Activated CD4-positive, alpha-beta T cell treated with anti-CD3 and anti-CD28 coated beads, Interleukin-2, amount 10 ng/mL, durations not matched to agents 7 days and 5 days (primary cell): Measurements from ENCODE around the gene FZD2. TPM values are rescaled to one million over a fixed set of nuclear protein-coding genes. Genes with fewer than 3 reads are reported as not detected.
A peak's percentile ranks its signal among the peaks of the same experiment; 100 is the strongest.
"Not testable (repeated sequence)": the region's sequence is repeated elsewhere in the genome, so short reads cannot be mapped to it uniquely, and the experiment has no call there.

Experiments used
- CTCF ChIA-PET: fragments of 350-600 bp; sonication (Branson Sonifier 250); formaldehyde crosslinking; loops from one replicate; lab custom pipeline; 2021; ENCODE audit warnings: antibody characterized with exemption; lab: Charles Lee
- POLR2A ChIA-PET: fragments of 350-600 bp; sonication (Branson Sonifier 250); formaldehyde crosslinking; loops from one replicate; lab custom pipeline; 2021; ENCODE audit warnings: antibody characterized with exemption; lab: Charles Lee
- DNase-seq: peaks from one replicate; pipeline ENCODE4 v3.0.0-alpha.2; 2020
- H3K27ac Mint-ChIP-seq: one replicate; pipeline ENCODE4 v1.8.0; 2021; ENCODE audit warnings: mild to moderate bottlenecking, moderate library complexity, mixed read lengths
- H3K27me3 Mint-ChIP-seq: one replicate; pipeline ENCODE4 v1.8.0; 2021; ENCODE audit warnings: mixed read lengths
- H3K36me3 Mint-ChIP-seq: one replicate; pipeline ENCODE4 v1.8.0; 2021; ENCODE audit warnings: low read depth, mixed read lengths
- H3K4me1 Mint-ChIP-seq: one replicate; pipeline ENCODE4 v1.8.0; 2021; ENCODE audit warnings: mixed read lengths
- H3K4me3 Mint-ChIP-seq: one replicate; pipeline ENCODE4 v1.8.0; 2021; ENCODE audit warnings: mild to moderate bottlenecking, moderate library complexity, mixed read lengths
- H3K9me3 Mint-ChIP-seq: one replicate; pipeline ENCODE4 v1.8.0; 2021; ENCODE audit warnings: mixed read lengths
- total RNA-seq, 2 experiments: library from RNA; stranded (reverse); gene quantifications; one replicate each; pipeline ENCODE4 v1.2.3, GENCODE V29; 2021

Gene FZD2
- total RNA-seq: under 1 TPM in 1 of 2 experiments, not detected in 1; 0.15 TPM

DNA sequence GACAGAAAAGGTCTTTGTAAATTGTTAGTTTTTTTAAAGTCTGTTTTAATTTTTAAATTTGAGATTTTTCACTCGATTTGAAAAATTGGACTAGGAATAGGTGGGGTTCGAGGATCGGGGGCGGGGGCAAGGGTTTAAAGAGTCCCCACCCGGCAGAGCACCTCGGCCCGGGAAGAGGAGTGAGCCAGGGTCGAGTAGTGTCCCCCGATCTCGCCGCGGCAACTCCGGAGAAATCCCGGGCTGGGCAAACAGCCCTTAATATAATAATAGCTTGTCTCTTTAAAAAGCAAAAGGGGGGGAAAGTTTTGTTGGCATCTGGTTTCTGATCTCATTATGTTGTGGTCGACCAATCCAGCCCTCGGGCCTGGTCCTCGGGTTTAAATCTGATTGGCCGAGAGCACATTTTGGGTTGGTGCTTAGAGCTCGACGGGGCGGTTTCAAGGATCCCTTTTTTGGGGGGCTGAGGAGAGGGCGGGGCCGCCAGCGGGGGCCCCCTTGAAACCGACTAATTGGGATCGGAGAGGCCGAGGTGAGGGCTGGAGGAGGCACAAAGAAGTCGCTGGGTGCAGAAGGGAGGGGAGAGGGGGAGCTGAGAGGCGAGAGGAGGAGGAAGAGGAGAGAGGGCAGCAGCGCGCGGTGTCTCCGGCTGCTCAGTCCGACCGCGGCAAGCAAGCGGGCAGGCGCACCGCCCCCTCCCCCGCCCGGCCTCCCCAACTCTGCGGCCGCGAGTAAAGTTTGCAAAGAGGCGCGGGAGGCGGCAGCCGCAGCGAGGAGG, at the start of gene FZD2:
TSS of gene FZD2 (plus strand) at position 653 of the 775 bp plus-strand sequence. CDS start 205 bp downstream, outside the sequence.
- ChIA-PET POLR2A (interaction anchor here (0.6 to 0.7 kb wide), 2 partner anchors 126 to 284 kb away, joined by 3 to 7 read pairs; no protein-coding TSS in a partner anchor), CTCF (interaction anchor here (0.9 to 1.5 kb wide), 4 partner anchors 10 to 34 kb away, joined by 3 to 5 read pairs (median 4); no protein-coding TSS in a partner anchor)
- H3K9me3 Mint-ChIP-seq: no peaks in the 10 kb centered on the region
- H3K4me1 Mint-ChIP-seq: peaks cover 26% of the 10 kb centered on the region
- peak; percentile 48 for DNase-seq
- H3K4me3 Mint-ChIP-seq: peak within 1 kb of the TSS; percentile 78
- peaks cover 74% of the 10 kb centered on the region for H3K27me3 Mint-ChIP-seq
- H3K27ac Mint-ChIP-seq: peak within 1 kb of the TSS; percentile 71
- peaks cover 4% of the 10 kb centered on the region for H3K36me3 Mint-ChIP-seq

DNA sequence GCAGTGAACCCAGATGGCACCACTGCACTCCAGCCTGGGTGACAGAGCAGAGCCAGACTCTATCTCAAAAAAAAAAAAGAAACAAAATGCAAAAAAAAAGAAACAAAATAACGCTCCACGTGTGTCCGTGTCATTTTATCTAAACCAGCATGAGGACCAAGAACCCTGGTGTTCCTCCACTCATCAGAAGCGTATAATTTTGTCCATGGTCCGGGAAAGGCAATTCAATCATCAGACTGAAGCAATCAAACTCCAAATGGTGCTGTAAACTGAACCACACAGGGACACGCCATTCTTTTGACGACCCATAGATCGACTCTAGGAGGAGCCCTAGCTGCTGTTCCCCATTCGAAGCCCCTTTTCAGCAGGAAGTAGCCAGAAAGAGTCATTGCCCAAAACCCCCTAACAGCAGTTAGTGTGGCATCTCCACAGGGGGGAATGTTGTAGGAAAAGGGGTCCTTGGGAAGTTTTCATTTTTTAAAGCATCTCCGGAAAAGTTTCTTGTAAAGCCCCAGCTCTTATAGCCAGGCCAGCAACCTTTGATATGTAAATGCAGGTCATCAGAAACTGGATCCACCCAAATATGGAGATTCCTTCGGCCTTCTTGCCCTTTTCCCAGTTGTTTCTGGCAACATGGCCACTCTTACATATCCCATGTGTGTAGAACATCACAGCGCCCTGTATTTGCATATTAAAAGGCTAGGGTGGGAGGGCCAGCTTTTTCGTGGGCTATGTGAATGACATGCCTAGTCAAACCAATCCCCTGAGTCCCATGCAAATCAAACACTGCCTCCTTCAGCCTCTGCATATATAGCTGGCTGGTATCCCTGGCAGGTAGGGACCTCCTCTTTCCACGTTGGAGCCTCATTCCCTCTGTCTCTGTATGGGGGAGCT, 45.8 kb upstream of the FZD2 start:
- H3K36me3 Mint-ChIP-seq, DNase-seq, POLR2A ChIA-PET, H3K4me1 Mint-ChIP-seq, H3K27me3 Mint-ChIP-seq, H3K27ac Mint-ChIP-seq, H3K9me3 Mint-ChIP-seq, H3K4me3 Mint-ChIP-seq: not testable (repeated sequence)
- CTCF ChIA-PET: interaction anchor here (0.6 to 1.2 kb wide), 2 partner anchors 14 to 992 kb away, joined by 3 read pairs; no protein-coding TSS in a partner anchor

DNA sequence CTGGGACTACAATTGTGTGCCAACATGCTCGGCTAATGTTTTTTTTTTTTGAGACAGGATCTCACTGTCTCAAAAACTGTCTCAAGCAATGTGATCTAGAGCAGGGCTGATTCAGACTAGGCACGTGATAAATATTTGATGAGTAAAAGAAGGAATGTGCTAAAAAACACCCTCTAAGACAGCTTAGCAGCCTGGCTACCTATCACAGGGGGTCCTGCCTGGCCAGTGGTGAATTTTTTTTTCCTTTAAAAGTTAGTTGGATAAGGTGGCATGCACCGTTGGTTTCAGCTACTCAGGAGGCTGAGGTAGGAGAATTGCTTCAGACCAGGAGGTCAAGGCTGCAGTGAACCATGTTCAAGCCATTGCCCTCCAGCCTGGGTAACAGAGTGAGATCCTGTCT, 39.3 kb upstream of the FZD2 start:
- Mint-ChIP-seq H3K9me3 (no peaks in the 10 kb centered on the region), H3K36me3 (no peaks in the 10 kb centered on the region), H3K27me3 (peaks cover 4% of the 10 kb centered on the region), H3K4me3 (no peak overlapping the region), H3K4me1 (no peaks in the 10 kb centered on the region), H3K27ac (no peak overlapping the region)
- POLR2A ChIA-PET: no interaction called here
- CTCF ChIA-PET: interaction anchor here (0.6 to 0.7 kb wide), 2 partner anchors 263 to 269 kb away, joined by 3 to 4 read pairs; no protein-coding TSS in a partner anchor
- no peak for DNase-seq

DNA sequence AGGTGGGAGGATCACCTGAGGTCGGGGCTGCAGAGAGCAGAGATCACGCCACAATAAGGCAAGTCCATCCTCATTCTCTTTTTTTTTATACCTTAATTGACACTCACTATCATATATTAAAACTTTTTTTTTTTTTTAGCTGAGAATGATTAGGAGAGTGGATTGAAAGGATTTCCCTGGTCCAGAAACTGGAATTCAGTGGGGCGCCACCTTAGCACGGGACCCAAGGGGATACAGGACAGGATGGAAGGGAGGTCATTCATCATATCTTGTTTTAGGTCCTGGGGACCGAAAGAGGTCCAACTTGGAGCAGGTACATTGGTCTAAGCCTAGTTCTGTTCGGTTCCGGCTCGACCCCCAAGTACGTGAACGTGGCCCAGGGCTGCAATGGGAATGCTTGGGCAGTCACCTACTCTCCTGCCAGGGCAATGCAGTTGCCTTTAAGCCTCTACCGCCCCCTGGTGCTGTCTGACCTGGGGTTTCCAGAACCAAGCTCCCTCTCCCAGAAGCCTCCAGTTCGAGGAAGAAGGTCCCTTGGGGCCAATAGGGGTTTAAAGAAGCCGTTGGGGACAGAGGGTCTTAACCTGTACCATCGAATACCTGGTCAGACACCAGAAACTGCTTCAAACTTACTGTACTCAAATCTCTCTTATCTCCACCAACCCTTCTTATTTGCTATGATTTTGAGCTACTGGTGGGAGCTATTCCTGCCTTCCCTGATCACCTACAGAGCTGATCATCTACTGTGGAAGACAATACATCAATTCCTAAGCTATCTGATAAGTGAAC, 34.2 kb upstream of the FZD2 start:
- ChIA-PET CTCF (interaction anchor here (0.5 to 2.0 kb wide), 14 partner anchors 11 to 571 kb away, joined by 3 to 5 read pairs (median 3); partner anchors contain the start of genes FAM171A2, FZD2 and GPATCH8), POLR2A (no interaction called here)
- H3K9me3 Mint-ChIP-seq: peaks cover 3% of the 10 kb centered on the region
- H3K36me3 Mint-ChIP-seq: no peaks in the 10 kb centered on the region
- DNase-seq: peak; percentile 58
- no peak overlapping the region for H3K27ac Mint-ChIP-seq
- H3K4me3 Mint-ChIP-seq: no peak overlapping the region
- H3K27me3 Mint-ChIP-seq: no peaks in the 10 kb centered on the region
- H3K4me1 Mint-ChIP-seq: no peaks in the 10 kb centered on the region

DNA sequence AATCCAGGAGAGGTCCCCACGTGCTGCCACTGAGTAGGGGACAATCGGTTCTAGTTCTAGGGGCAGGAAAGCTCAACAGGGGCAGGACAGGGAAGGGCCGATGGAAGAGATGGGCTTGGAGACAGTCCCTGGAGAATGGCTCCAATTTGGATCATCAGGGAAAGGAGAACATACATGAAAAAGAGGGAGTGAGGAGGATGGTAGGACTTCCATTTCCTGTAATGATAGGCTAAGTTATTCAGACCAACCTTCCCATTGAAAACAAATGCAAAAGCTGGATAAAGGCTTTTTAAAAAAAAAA, 33.7 kb upstream of the FZD2 start:
- H3K27me3 Mint-ChIP-seq: no peaks in the 10 kb centered on the region
- peaks cover 3% of the 10 kb centered on the region for H3K9me3 Mint-ChIP-seq
- H3K27ac Mint-ChIP-seq: no peak overlapping the region
- no peaks in the 10 kb centered on the region for H3K36me3 Mint-ChIP-seq
- DNase-seq: no peak
- H3K4me3 Mint-ChIP-seq: no peak overlapping the region
- ChIA-PET POLR2A (no interaction called here), CTCF (interaction anchor here (0.5 to 2.0 kb wide), 11 partner anchors 11 to 571 kb away, joined by 3 to 5 read pairs (median 3); partner anchors contain the start of genes FZD2 and GPATCH8)
- no peaks in the 10 kb centered on the region for H3K4me1 Mint-ChIP-seq

DNA sequence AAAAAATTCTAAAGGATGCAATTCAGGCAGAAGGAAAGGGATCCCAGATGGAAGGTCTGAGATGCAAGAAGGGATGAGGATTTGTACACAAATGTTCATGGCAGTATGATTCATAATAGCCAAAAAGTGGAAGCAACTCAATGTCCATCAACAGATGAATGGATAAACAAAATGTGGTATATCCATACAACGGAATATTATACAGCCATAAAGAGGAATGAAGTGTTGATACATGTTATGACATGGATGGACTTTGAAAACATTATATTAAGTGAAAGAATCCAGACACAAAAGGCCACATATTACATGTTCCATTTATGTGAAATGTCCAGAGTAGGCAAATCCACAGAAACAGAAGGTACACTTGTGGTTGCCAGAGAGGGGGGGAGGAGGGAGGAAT, 30.2 kb upstream of the FZD2 start:
- Mint-ChIP-seq H3K9me3 (peaks cover 3% of the 10 kb centered on the region), H3K27ac (no peak overlapping the region), H3K4me1 (no peaks in the 10 kb centered on the region), H3K4me3 (no peak overlapping the region), H3K27me3 (peaks cover 1% of the 10 kb centered on the region), H3K36me3 (no peaks in the 10 kb centered on the region)
- no peak for DNase-seq
- ChIA-PET CTCF (no interaction called here), POLR2A (no interaction called here)

DNA sequence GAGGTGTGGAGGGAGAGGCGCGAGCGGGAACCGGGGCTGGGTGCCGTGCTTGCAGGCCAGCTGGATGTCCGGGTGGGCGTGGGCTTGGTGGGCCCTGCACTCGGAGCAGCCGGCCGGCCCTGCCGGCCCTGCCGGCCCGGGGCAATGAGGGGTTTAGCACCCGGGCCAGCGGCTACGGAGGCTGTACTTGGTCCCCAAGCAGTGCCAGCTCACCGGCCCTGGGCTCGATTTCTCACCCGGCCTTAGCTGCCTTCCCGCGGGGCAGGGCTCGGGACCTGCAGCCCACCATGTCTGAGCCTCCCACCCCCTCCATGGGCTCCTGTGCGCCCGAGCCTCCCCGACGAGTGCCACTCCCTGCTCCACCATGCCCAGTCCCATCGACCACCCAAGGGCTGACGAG, 29.3 kb upstream of the FZD2 start:
- H3K36me3 Mint-ChIP-seq: no peaks in the 10 kb centered on the region
- peaks cover 3% of the 10 kb centered on the region for H3K9me3 Mint-ChIP-seq
- H3K4me1 Mint-ChIP-seq: no peaks in the 10 kb centered on the region
- H3K27me3 Mint-ChIP-seq: peaks cover 2% of the 10 kb centered on the region
- ChIA-PET POLR2A (no interaction called here), CTCF (interaction anchor here (0.6 kb wide), 1 partner anchor 149 kb away, joined by 3 read pairs; no protein-coding TSS in a partner anchor)
- H3K27ac Mint-ChIP-seq: no peak overlapping the region
- no peak overlapping the region for H3K4me3 Mint-ChIP-seq
- no peak for DNase-seq

DNA sequence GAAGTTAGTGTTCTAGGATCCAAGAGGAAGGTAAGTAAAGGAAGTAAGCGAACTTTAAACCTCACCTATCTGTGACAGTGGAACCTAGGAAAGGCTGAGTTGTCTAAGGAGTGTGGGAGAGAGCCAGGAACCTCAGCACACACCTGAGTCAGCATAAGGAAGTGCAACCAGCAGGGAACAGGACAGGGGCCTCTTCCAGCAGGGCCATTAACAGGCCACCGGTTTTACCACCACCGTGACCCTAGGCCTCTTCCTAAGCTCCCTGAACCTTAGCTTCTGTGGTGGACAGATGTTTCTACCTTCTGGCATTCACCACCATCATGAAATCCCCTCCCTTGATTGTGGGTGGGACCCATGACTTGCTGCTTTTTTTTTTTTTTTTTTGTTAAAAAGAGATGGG, 27.4 kb upstream of the FZD2 start:
- ChIA-PET POLR2A (no interaction called here), CTCF (interaction anchor here (0.9 kb wide), 1 partner anchor 18 kb away, joined by 3 read pairs; no protein-coding TSS in a partner anchor)
- Mint-ChIP-seq H3K27me3 (peaks cover 2% of the 10 kb centered on the region), H3K4me3 (no peak overlapping the region), H3K27ac (no peak overlapping the region), H3K9me3 (peaks cover 3% of the 10 kb centered on the region), H3K4me1 (peaks cover 7% of the 10 kb centered on the region), H3K36me3 (no peaks in the 10 kb centered on the region)
- DNase-seq: no peak

DNA sequence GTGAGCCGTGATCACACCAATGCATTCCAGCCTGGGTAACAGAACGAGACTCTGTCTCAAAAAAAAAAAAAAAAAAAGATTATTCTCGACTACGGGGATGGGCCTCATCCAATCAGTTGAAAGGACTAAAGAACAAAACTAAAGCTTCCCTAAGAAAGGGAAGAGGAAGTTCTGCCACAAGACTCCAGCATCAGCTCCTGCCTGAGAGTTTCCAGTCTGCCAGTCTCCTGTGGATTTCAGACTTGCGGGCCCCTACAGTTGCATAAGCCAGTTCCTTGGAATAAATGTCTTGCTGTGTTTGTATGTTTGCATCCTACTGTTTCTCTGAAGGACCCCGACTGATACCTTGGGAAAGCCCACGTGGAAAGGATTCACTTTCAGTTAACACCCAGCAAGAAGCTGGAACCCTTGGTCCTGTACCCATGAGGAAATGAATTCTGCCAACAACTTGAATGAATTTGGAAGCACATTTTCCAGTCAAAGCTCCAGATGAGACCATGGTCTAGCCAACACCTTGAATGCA, 26.3 kb upstream of the FZD2 start:
- POLR2A ChIA-PET: interaction anchor here (0.5 kb wide), 1 partner anchor 32 kb away, joined by 9 read pairs; no protein-coding TSS in a partner anchor
- Mint-ChIP-seq H3K4me1 (peaks cover 7% of the 10 kb centered on the region), H3K27me3 (peaks cover 2% of the 10 kb centered on the region), H3K36me3 (no peaks in the 10 kb centered on the region), H3K4me3 (no peak overlapping the region), H3K9me3 (peaks cover 3% of the 10 kb centered on the region), H3K27ac (no peak overlapping the region)
- no peak for DNase-seq
- CTCF ChIA-PET: interaction anchor here (0.6 kb wide), 1 partner anchor 284 kb away, joined by 3 read pairs; no protein-coding TSS in a partner anchor

DNA sequence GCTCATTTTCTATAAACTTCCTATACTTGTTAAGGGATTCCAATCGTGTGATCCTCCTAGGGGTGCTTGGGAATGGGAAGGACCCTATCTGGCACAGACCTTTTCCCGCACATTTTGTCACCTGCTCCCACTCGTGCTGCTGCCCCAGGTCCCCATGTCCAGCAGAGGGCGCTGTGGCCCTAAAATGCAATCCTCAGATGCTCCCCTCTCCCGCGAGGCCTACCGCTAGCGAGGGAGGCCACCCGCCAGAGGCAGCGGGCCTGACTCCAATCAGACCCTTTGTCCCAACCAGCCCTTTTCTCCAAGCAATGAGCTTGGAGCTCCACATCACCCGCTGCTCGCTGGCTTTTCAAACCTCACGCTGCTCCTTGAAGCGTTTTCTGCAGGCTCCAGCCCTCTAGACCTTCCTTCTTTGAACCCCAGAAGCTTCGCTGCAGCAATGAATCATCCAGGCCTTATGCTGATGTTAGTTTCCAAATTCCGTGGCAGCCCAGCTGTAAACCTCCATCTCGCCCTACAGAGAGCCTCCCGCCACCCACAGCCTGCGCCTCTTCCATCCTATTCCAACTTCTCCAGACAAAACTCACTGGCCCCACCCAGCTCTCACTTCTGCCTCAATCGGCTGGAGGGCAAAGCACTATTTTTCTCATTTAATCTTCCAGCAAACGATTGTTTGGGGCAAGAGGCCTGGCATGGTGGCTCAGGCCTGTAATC, 23.6 kb upstream of the FZD2 start:
- Mint-ChIP-seq H3K9me3 (no peaks in the 10 kb centered on the region), H3K27ac (no peak overlapping the region), H3K4me3 (no peak overlapping the region), H3K36me3 (no peaks in the 10 kb centered on the region), H3K4me1 (peaks cover 7% of the 10 kb centered on the region), H3K27me3 (peaks cover 2% of the 10 kb centered on the region)
- DNase-seq: peak; percentile 88
- POLR2A ChIA-PET: interaction anchor here (0.6 kb wide), 1 partner anchor 171 kb away, joined by 11 read pairs; no protein-coding TSS in a partner anchor
- CTCF ChIA-PET: interaction anchor here (0.5 to 1.7 kb wide), 10 partner anchors 9 to 155 kb away, joined by 3 to 5 read pairs (median 3); no protein-coding TSS in a partner anchor
